Astrocyte (in vitro differentiated cells and primary cell): ENCODE data around the gene GNAI3. TPM values are rescaled to one million over a fixed set of nuclear protein-coding genes. Genes with fewer than 3 reads are reported as not detected.

Source experiments
- DNase-seq: peaks from one replicate; pipeline ENCODE4 v3.0.0-alpha.2; 2010; ENCODE audit warnings: low read depth
- FAIRE-seq: peaks from 2 replicates; lab custom pipeline; 2011; peaks lifted over from hg19 to GRCh38; lab: Jason Lieb, UNC
- H2AFZ ChIP-seq: 2 replicates; pipeline ENCODE4 v1.6.0; 2012; ENCODE audit warnings: low read depth, low read length, inconsistent platforms
- H3K27ac ChIP-seq: 2 replicates; pipeline ENCODE4 v1.5.1; 2011; ENCODE audit warnings: low read depth, low read length, inconsistent platforms
- H3K27me3 ChIP-seq: 2 replicates; pipeline ENCODE4 v1.6.0; 2011; ENCODE audit warnings: low read length, inconsistent platforms; ENCODE audit not compliant: insufficient read depth
- H3K36me3 ChIP-seq: 2 replicates; pipeline ENCODE4 v1.5.1; 2011; ENCODE audit warnings: low read length, inconsistent platforms; ENCODE audit not compliant: insufficient read depth
- H3K4me1 ChIP-seq: 2 replicates; pipeline ENCODE4 v1.5.1; 2011; ENCODE audit warnings: low read length, inconsistent platforms; ENCODE audit not compliant: insufficient read depth
- H3K4me2 ChIP-seq: 2 replicates; pipeline ENCODE4 v1.6.0; 2012; ENCODE audit warnings: low read length, inconsistent platforms
- H3K4me3 ChIP-seq: 2 replicates; pipeline ENCODE4 v1.5.1; 2011; ENCODE audit warnings: low read depth, mild to moderate bottlenecking, low read length, inconsistent platforms; ENCODE audit not compliant: insufficient read depth
- H3K79me2 ChIP-seq: 2 replicates; pipeline ENCODE4 v1.6.0; 2012; ENCODE audit warnings: mild to moderate bottlenecking, low read length, inconsistent platforms; ENCODE audit not compliant: insufficient read depth
- H3K9ac ChIP-seq: 2 replicates; pipeline ENCODE4 v1.6.0; 2012; ENCODE audit warnings: mild to moderate bottlenecking, low read length, inconsistent platforms
- H3K9me3 ChIP-seq: 2 replicates; pipeline ENCODE4 v1.5.1; 2012; ENCODE audit warnings: low read depth, mild to moderate bottlenecking, low read length, inconsistent platforms; ENCODE audit not compliant: insufficient read depth
- H4K20me1 ChIP-seq: 2 replicates; pipeline ENCODE4 v1.6.0; 2012; ENCODE audit warnings: low read length, inconsistent platforms; ENCODE audit not compliant: insufficient read depth
- H3K27ac Mint-ChIP-seq: one replicate; pipeline ENCODE4 v1.8.0; 2021; ENCODE audit warnings: mild to moderate bottlenecking, mixed read lengths; ENCODE audit not compliant: unreplicated experiment
- H3K27me3 Mint-ChIP-seq: one replicate; pipeline ENCODE4 v1.8.0; 2021; ENCODE audit warnings: low read depth, mixed read lengths; ENCODE audit not compliant: unreplicated experiment
- H3K36me3 Mint-ChIP-seq: one replicate; pipeline ENCODE4 v1.8.0; 2021; ENCODE audit warnings: low read depth, mixed read lengths; ENCODE audit not compliant: unreplicated experiment
- H3K4me1 Mint-ChIP-seq: one replicate; pipeline ENCODE4 v1.8.0; 2021; ENCODE audit warnings: low read depth, mixed read lengths; ENCODE audit not compliant: unreplicated experiment
- H3K4me3 Mint-ChIP-seq: one replicate; pipeline ENCODE4 v1.8.0; 2021; ENCODE audit warnings: mild to moderate bottlenecking, moderate library complexity, mixed read lengths; ENCODE audit not compliant: unreplicated experiment
- H3K9me3 Mint-ChIP-seq: one replicate; pipeline ENCODE4 v1.8.0; 2021; ENCODE audit warnings: mild to moderate bottlenecking, mixed read lengths; ENCODE audit not compliant: unreplicated experiment
- EZH2 ChIP-seq: IDR thresholded peaks from 2 replicates; pipeline ENCODE4 v1.6.1; 2012; ENCODE audit warnings: mild to moderate bottlenecking, low read length, inconsistent platforms; ENCODE audit not compliant: insufficient read depth
- total RNA-seq: library from RNA; stranded (reverse); gene quantifications from 2 replicates; pipeline ENCODE4 v1.2.1, GENCODE V29; 2021
- TF ChIP-seq, protein P1 (sequence below): IDR thresholded peaks from 2 replicates; pipeline ENCODE4 v1.5.1; 2011; ENCODE audit warnings: low read depth, mild to moderate bottlenecking, inconsistent platforms, low read length, moderate library complexity; ENCODE audit not compliant: insufficient read depth

GNAI3 gene
- total RNA-seq, 1 donor from 2014 or later, result 16.1 TPM

DNA sequence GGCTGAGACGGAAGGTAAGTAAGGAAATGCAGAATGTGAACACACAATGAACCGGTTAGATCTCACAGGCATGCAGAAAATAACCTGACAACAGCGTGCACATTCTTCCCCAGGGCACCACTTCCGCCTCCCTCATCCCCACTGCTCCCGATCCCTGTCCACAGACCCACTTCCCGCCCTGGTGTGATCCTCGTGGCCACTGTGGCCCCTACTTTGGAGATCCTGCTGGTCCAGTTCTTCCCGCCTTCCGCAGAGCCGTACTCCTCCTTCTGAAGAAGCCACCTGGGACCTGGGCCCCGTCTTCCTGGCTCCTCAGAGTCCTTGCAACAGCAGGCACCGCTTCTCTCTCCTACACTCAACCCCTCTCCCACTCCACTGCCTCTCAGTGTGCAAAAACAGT, 106.1 kb downstream of the GNAI3 start:
- no peaks in the 10 kb centered on the region for H3K9me3 Mint-ChIP-seq
- Histone ChIP-seq H3K36me3 (no peaks in the 10 kb centered on the region), H4K20me1 (no peaks in the 10 kb centered on the region), H3K27ac (no peak overlapping the region), H3K79me2 (no peaks in the 10 kb centered on the region), H3K27me3 (peaks cover 5% of the 10 kb centered on the region), H3K9me3 (no peaks in the 10 kb centered on the region), H3K4me1 (peaks cover 26% of the 10 kb centered on the region), H3K9ac (no peak overlapping the region), H2AFZ (no peak overlapping the region), H3K4me2 (no peak overlapping the region), H3K4me3 (no peak overlapping the region)
- H3K27me3 Mint-ChIP-seq, result peaks cover 50% of the 10 kb centered on the region
- no peak overlapping the region for H3K4me3 Mint-ChIP-seq
- peaks cover 4% of the 10 kb centered on the region for H3K36me3 Mint-ChIP-seq
- H3K27ac Mint-ChIP-seq, result no peak overlapping the region
- H3K4me1 Mint-ChIP-seq, result peaks cover 11% of the 10 kb centered on the region
- TF ChIP-seq EZH2, result no peak
- TF ChIP-seq, protein P1, sequence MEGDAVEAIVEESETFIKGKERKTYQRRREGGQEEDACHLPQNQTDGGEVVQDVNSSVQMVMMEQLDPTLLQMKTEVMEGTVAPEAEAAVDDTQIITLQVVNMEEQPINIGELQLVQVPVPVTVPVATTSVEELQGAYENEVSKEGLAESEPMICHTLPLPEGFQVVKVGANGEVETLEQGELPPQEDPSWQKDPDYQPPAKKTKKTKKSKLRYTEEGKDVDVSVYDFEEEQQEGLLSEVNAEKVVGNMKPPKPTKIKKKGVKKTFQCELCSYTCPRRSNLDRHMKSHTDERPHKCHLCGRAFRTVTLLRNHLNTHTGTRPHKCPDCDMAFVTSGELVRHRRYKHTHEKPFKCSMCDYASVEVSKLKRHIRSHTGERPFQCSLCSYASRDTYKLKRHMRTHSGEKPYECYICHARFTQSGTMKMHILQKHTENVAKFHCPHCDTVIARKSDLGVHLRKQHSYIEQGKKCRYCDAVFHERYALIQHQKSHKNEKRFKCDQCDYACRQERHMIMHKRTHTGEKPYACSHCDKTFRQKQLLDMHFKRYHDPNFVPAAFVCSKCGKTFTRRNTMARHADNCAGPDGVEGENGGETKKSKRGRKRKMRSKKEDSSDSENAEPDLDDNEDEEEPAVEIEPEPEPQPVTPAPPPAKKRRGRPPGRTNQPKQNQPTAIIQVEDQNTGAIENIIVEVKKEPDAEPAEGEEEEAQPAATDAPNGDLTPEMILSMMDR, result no peak
- DNase-seq, result no peak
- FAIRE-seq, result no peak

DNA sequence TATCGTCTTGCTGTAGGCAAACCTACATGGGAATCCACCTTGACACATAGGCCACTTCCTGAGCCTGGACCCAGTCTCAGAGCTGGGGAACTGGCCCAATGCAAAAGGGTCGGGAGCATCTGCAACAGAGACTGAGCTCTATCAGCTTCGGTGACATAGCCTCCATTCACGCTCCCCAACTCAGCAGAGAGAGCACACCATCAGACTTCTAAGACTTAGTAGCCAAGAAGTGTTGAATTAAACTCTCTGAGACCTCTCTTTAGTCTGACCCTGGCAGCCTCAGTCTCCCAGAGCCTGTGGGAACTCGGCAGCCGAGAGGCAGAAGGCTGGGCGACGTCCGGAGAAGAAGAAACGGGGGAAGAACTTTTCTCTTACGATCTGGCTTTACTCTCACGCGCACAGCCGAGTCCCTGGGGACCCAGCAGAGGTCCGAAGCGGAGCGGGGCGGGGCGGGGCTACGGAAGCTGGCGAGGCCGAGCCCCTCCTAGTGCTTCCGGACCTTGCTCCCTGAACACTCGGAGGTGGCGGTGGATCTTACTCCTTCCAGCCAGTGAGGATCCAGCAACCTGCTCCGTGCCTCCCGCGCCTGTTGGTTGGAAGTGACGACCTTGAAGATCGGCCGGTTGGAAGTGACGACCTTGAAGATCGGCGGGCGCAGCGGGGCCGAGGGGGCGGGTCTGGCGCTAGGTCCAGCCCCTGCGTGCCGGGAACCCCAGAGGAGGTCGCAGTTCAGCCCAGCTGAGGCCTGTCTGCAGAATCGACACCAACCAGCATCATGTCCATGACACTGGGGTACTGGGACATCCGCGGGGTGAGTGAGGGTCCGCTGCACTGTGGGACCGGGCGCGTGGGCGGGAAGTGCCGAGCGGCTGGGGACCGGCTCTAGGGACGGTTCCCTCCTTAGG, 107.5 kb downstream of the GNAI3 start, which contains the start of gene GSTM4:
GSTM4 (plus strand) TSS at position 485 of the 905 bp plus-strand sequence; CDS start at position 776, 291 bp downstream.
- DNase-seq (peak; percentile 61), FAIRE-seq (no peak)
- TF ChIP-seq, protein P1, result no peak
- no peak for TF ChIP-seq EZH2
- no peaks in the 10 kb centered on the region for H3K9me3 ChIP-seq
- Mint-ChIP-seq H3K4me3 (peak within 1 kb of the TSS; percentile 90), H3K27me3 (peaks cover 43% of the 10 kb centered on the region), H3K4me1 (peaks cover 11% of the 10 kb centered on the region), H3K27ac (no peak within 1 kb of the TSS), H3K36me3 (peaks cover 4% of the 10 kb centered on the region), H3K9me3 (no peaks in the 10 kb centered on the region)
- H3K27ac ChIP-seq, result no peak within 1 kb of the TSS
- H3K4me2 ChIP-seq, result peak within 1 kb of the TSS; percentile 89
- H3K4me3 ChIP-seq, result peak within 1 kb of the TSS; percentile 77
- H3K4me1 ChIP-seq, result peaks cover 18% of the 10 kb centered on the region
- no peaks in the 10 kb centered on the region for H3K79me2 ChIP-seq
- peak within 1 kb of the TSS; percentile 72 for H3K9ac ChIP-seq
- H4K20me1 ChIP-seq, result no peaks in the 10 kb centered on the region
- no peaks in the 10 kb centered on the region for H3K36me3 ChIP-seq
- H3K27me3 ChIP-seq, result peaks cover 5% of the 10 kb centered on the region
- H2AFZ ChIP-seq, result peak within 1 kb of the TSS; percentile 93
